HepG2 (cell line): ENCODE measurements around the gene PEX11G. TPM values are rescaled to one million over a fixed set of nuclear protein-coding genes. Genes with fewer than 3 reads are reported as not detected.
A peak's percentile ranks its signal among the peaks of the same experiment; 100 is the strongest.

ENCODE experiments used
- ATAC-seq: fragments of 200-7000 bp; cut with Tn5 transposase; 3 replicates; pipeline ENCODE4 v1.9.1; 2020; ENCODE audit warnings: mild to moderate bottlenecking, moderate library complexity
- BruUV-seq: library from RNA; stranded (reverse); fragments of 400-500 nt; replicated peaks from 2 replicates; lab custom pipeline; 2021; lab: Mats Ljungman, UMichigan
- CTCF ChIA-PET: fragments of 300-600 bp; formaldehyde crosslinking; extraction: SDS; loops from one replicate; lab custom pipeline; 2021; ENCODE audit warnings: low total read pairs, inconsistent platforms, low intra/inter-chr PET ratio; lab: Yijun Ruan, JAX
- POLR2A ChIA-PET: fragments of 350-600 bp; sonication (Branson Sonifier 250); formaldehyde crosslinking; loops from one replicate; lab custom pipeline; 2020; ENCODE audit warnings: antibody characterized with exemption, inconsistent platforms; lab: Yijun Ruan, JAX
- DNase-seq: peaks from one replicate; pipeline ENCODE4 v3.0.0-alpha.2; 2015; ENCODE audit warnings: low spot score
- FAIRE-seq: peaks from 3 replicates; lab custom pipeline; 2011; peaks lifted over from hg19 to GRCh38; lab: Jason Lieb, UNC
- H2AFZ ChIP-seq: one replicate; pipeline ENCODE4 v1.6.1; 2011; ENCODE audit warnings: low read length, inconsistent platforms
- H3K27ac ChIP-seq: fragments of 300-600 bp; 3 replicates; pipeline ENCODE4 v1.8.0; 2011; ENCODE audit warnings: mixed run types, mild to moderate bottlenecking, mixed read lengths, low read length, inconsistent platforms; ENCODE audit not compliant: insufficient read depth; ENCODE audit errors: extremely low read length
- H3K27me3 ChIP-seq, 2 experiments: fragments of 200-600 bp in 1 of 2; 2 replicates in 1 of 2; 3 replicates in 1 of 2; pipeline versions ENCODE4 v1.6.0 to v1.8.0; 2011; ENCODE audit warnings: low read length in 2 of 2, mild to moderate bottlenecking in 2 of 2, moderate library complexity in 2 of 2, inconsistent platforms in 1 of 2; ENCODE audit not compliant: insufficient read depth in 2 of 2, control insufficient read depth in 1 of 2
- H3K36me3 ChIP-seq, 2 experiments: fragments of 200-600 bp in 1 of 2; replicated peaks in 1 of 2; 2 replicates in 1 of 2; 3 replicates in 1 of 2; pipeline versions ENCODE4 v1.5.1 to v1.8.0; 2011; ENCODE audit warnings: low read length in 2 of 2, inconsistent platforms in 1 of 2; ENCODE audit not compliant: insufficient read depth in 2 of 2, control insufficient read depth in 1 of 2
- H3K4me1 ChIP-seq: 2 replicates; pipeline ENCODE4 v1.5.1; 2012; ENCODE audit warnings: low read length, inconsistent platforms; ENCODE audit not compliant: insufficient read depth
- H3K4me2 ChIP-seq: 2 replicates; pipeline ENCODE4 v1.6.0; 2011; ENCODE audit warnings: low read depth, low read length, inconsistent platforms
- H3K4me3 ChIP-seq, 3 experiments: fragments of 200-600 bp in 1 of 3; sonication (generic), shearing (Covaris generic) in 1 of 3; replicated peaks in 1 of 3; 2 replicates each; pipeline ENCODE4 v1.5.1; 2011 to 2016; ENCODE audit warnings: low read length in 3 of 3, inconsistent platforms in 2 of 3, low read depth in 2 of 3, mild to moderate bottlenecking in 2 of 3, control low read depth in 1 of 3, mixed read lengths in 1 of 3; ENCODE audit not compliant: insufficient read depth in 1 of 3
- H3K79me2 ChIP-seq: one replicate; pipeline ENCODE4 v1.6.1; 2011; ENCODE audit warnings: low read length, inconsistent platforms; ENCODE audit not compliant: insufficient read depth
- H3K9ac ChIP-seq: 2 replicates; pipeline ENCODE4 v1.6.0; 2011; ENCODE audit warnings: mild to moderate bottlenecking, low read depth, low read length, inconsistent platforms; ENCODE audit not compliant: insufficient read depth
- H3K9me3 ChIP-seq: 2 replicates; pipeline ENCODE4 v1.5.1; 2012; ENCODE audit warnings: mild to moderate bottlenecking, low read length
- H4K20me1 ChIP-seq: 2 replicates; pipeline ENCODE4 v1.6.0; 2011; ENCODE audit warnings: inconsistent platforms, mild to moderate bottlenecking, low read length, moderate library complexity; ENCODE audit not compliant: insufficient read depth
- HMG20A ChIP-seq: IDR thresholded peaks from 2 replicates; pipeline ENCODE4 v1.6.1; 2016; ENCODE audit warnings: borderline replicate concordance
- ZC3H13 ChIP-seq: sonication (generic); formaldehyde crosslinking; IDR thresholded peaks from 2 replicates; pipeline ENCODE4 v1.8.1; 2023; ENCODE audit warnings: mild to moderate bottlenecking, missing genetic modification reagents, moderate library complexity
- ZNF460 ChIP-seq: sonication (generic); formaldehyde crosslinking; IDR thresholded peaks from 2 replicates; pipeline ENCODE4 v1.5.1; 2020; ENCODE audit warnings: missing genetic modification reagents, mild to moderate bottlenecking, borderline replicate concordance
- WGBS: methylation state at CpG from one replicate; pipeline ENCODE4 v1.1.6; 2017; ENCODE audit warnings: low lambda C conversion rate; 5-methylcytosine and 5-hydroxymethylcytosine counted together
- in situ Hi-C: cut with HindIII; loops from 2 replicates; pipeline ENCODE4 v1.10.0; 2017; ENCODE audit warnings: low pct_unique_long_range_greater_than_20kb; ENCODE audit not compliant: extremely low pct_ligation_motif_present
- intact Hi-C: fragments of 100-400 bp; cut with micrococcal nuclease; formaldehyde crosslinking; loops from one replicate; pipeline ENCODE4 v1.10.0; 2022; ENCODE audit not compliant: unreplicated experiment
- polyA plus RNA-seq, 8 experiments: library from polyadenylated mRNA; depleted of rRNA in 3 of 8; stranded (reverse) in 7 of 8; unstranded in 1 of 8; fragments of >200 nt; fragmentation: Illumina TruSeq in 4 of 8; extraction: Trizol in 4 of 8; gene quantifications; 2 replicates each; pipeline versions ENCODE4 v1.2.1 to v1.2.3, GENCODE V29; 2011 to 2016; ENCODE audit warnings: low read depth in 4 of 8, missing spikeins in 1 of 8, mixed read lengths in 1 of 8; ENCODE audit not compliant: insufficient read depth in 1 of 8
- total RNA-seq, 5 experiments: library from RNA; depleted of rRNA; stranded (reverse); fragments of >200 nt; fragmentation: Illumina TruSeq; extraction: Trizol; gene quantifications; 2 replicates each; pipeline ENCODE4 v1.2.3, GENCODE V29; 2016; ENCODE audit warnings: low read depth in 1 of 5
- TF ChIP-seq, protein P1 (sequence below): sonication (generic); formaldehyde crosslinking; IDR thresholded peaks from 2 replicates; pipeline ENCODE4 v1.4.0; 2020; ENCODE audit warnings: mild to moderate bottlenecking, missing genetic modification reagents

Gene PEX11G
- total and polyA plus RNA-seq, 2 of the 13 experiments (the other 11 are each of a cell fraction or from before 2014, with no cell fraction given): not detected

DNA sequence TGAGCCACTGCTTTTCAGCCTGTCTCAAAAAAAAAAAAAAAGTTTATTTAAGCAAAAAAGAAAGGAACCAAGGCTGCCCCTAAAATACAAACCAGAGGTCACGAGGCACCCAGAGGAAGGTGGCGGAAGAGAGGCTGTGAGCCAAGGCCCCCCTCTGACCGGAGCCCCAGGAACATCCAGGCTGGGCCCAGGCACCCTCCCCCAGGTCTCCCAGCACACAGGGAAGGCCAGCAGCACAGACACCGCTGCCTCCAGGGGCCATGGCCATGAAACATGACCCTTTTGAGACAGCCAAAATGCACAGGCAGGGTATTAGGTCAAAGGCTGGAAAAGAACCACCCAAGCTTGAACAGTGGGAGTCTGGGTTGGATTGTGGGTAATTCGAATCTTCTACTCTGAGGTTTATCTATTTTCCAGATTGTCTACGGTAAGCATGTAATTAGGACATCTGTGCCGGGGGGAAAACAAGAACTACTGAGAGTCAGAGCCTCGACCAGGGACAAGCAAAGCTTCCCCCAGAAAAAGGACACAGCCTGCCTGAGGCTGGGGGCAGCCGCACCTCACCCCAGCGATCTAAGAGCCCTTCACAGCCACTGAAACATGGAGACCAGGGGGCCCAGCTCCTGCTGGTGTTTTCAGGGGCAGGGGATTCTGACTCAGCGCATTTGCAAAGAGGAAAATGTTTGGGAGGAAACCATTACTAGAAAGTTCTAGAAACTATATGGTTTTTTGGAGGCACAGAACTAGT, 8.4 kb downstream of the PEX11G start (continued):
- no peak for TF ChIP-seq ZNF460 (CRISPR knock-in tag)
- TF ChIP-seq, protein P1, sequence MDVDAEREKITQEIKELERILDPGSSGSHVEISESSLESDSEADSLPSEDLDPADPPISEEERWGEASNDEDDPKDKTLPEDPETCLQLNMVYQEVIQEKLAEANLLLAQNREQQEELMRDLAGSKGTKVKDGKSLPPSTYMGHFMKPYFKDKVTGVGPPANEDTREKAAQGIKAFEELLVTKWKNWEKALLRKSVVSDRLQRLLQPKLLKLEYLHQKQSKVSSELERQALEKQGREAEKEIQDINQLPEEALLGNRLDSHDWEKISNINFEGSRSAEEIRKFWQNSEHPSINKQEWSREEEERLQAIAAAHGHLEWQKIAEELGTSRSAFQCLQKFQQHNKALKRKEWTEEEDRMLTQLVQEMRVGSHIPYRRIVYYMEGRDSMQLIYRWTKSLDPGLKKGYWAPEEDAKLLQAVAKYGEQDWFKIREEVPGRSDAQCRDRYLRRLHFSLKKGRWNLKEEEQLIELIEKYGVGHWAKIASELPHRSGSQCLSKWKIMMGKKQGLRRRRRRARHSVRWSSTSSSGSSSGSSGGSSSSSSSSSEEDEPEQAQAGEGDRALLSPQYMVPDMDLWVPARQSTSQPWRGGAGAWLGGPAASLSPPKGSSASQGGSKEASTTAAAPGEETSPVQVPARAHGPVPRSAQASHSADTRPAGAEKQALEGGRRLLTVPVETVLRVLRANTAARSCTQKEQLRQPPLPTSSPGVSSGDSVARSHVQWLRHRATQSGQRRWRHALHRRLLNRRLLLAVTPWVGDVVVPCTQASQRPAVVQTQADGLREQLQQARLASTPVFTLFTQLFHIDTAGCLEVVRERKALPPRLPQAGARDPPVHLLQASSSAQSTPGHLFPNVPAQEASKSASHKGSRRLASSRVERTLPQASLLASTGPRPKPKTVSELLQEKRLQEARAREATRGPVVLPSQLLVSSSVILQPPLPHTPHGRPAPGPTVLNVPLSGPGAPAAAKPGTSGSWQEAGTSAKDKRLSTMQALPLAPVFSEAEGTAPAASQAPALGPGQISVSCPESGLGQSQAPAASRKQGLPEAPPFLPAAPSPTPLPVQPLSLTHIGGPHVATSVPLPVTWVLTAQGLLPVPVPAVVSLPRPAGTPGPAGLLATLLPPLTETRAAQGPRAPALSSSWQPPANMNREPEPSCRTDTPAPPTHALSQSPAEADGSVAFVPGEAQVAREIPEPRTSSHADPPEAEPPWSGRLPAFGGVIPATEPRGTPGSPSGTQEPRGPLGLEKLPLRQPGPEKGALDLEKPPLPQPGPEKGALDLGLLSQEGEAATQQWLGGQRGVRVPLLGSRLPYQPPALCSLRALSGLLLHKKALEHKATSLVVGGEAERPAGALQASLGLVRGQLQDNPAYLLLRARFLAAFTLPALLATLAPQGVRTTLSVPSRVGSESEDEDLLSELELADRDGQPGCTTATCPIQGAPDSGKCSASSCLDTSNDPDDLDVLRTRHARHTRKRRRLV: no peak

DNA sequence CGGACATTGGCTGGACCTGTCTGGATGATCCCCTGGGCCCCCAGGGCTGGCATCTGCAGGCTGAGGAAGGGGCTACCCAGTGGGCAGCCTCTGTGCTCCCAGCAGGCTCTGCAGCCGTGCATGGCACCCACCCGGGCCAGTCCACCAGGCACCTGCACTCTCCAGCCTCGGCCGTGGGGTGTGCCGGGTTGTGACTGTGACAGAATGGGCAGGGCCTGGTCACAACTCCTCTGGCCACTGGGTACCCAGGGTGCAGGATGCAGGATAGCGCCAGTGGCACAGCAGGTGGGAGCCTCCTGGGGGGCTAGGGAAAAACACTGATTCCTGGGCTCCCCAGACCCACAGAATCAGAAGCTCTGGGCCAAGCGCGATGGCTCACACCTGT, 10.0 kb downstream of the PEX11G start:
- FAIRE-seq (no peak), ATAC-seq (peak; percentile 5; the same call in 2 of the 3 replicates), DNase-seq (no peak)
- Histone ChIP-seq H4K20me1 (no peaks in the 10 kb centered on the region), H3K4me1 (peaks cover 24% of the 10 kb centered on the region), H3K4me2 (no peak overlapping the region), H3K79me2 (no peaks in the 10 kb centered on the region), H3K9ac (no peak overlapping the region), H3K27me3 (no peaks in the 10 kb centered on the region; a peak in 1 of 5 replicates), H3K36me3 (no peaks in the 10 kb centered on the region), H2AFZ (no peak overlapping the region), H3K27ac (no peak overlapping the region), H3K4me3 (no peak overlapping the region), H3K9me3 (no peaks in the 10 kb centered on the region)
- TF ChIP-seq HMG20A (CRISPR knock-in tag): no peak
- 0 out of 2 replicates have a peak, but pooled peaks have one; percentile 26 for TF ChIP-seq ZC3H13 (CRISPR knock-in tag)
- 100% methylated on average over 2 of the region's 9 CpGs for WGBS
- in situ Hi-C loops (no loop called here), intact Hi-C loops (no loop called here)
- ChIA-PET CTCF (no interaction called here), POLR2A (no interaction called here)
- BruUV-seq: no TSS peak
